HTR-8/SVneo (cell line): ENCODE results near the gene ACTR1A.
"Not testable (repeated sequence)": the region's sequence is repeated elsewhere in the genome, so short reads cannot be mapped to it uniquely, and the experiment has no call there.

ENCODE experiments used
- DNase-seq: peaks from one replicate; pipeline ENCODE4 v3.0.0; 2011; ENCODE audit warnings: low spot score, mixed read lengths; ENCODE audit not compliant: insufficient read length
- FAIRE-seq: peaks from 2 replicates; lab custom pipeline; 2011; peaks lifted over from hg19 to GRCh38; lab: Jason Lieb, UNC

The ACTR1A gene

DNA sequence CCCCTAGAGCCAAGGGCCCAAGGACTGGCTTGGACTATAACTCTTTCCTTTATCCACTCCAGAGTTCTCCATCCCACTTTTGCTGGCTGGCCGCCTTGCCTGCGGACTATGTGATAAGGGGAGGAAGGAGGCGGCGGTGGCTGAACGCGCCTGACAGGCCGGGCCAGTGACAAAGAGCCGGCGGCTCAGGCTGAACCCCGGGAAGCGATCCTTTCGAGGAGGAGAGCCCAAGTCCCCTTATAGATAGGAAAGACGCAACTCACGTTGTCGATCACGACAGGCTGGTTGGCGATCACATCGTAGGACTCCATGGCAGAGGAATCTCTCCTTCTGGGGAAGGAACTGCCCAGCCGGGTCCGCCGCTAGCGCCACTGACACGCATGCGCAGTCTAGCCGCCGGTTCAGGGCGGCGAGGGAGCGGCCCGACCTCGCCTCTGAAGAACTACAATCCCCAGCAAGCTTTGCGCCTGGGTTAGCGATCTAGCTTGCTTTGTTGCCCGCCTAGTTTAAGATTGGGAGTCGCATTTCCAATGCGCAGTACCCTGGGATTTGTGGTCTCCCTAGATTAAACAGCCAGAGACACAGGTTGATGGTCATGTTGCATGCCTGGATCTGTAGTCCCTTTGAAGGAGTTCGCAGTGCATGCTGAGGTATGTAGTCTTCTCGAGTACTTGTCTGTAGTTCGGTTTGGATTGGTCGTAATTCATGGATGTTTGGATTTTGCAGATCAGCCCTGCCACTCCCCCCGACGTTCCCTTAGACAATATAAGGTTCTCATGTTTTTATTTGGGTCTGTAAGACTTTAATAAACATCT, at the start of gene ACTR1A:
Gene ACTR1A (minus strand): TSS at position 376 of the 815 bp plus-strand sequence. CDS start 65 bp downstream, at position 311.
- DNase-seq (peak; percentile 96), FAIRE-seq (peak; percentile 86)

DNA sequence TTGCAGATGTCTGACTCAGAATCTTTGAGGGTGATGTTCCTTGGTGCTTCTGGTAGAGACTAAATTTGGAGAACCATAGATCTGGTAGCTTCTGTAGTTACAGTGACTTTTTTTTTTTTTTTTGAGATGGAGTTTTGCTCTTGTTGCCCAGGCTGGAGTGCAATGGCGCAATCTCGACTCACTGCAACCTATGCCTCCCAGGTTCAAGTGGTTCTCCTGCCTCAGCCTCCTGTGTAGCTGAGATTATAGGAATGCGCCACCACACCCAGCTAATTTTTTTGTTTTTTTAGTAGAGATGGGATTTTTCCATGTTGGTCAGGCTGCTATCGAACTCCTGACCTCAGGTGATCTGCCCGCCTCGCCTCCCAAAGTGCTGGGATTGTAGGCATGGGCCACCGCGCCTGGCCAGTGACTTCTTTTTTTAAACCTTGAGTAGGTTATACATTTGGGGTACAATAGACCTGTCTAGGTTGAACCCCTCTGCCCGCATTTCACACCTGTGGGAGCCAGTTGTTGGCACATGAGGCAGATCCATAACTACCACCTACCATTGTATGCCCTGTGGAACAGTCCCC, 48.2 kb upstream of the ACTR1A start:
- FAIRE-seq (no peak), DNase-seq (no peak)

DNA sequence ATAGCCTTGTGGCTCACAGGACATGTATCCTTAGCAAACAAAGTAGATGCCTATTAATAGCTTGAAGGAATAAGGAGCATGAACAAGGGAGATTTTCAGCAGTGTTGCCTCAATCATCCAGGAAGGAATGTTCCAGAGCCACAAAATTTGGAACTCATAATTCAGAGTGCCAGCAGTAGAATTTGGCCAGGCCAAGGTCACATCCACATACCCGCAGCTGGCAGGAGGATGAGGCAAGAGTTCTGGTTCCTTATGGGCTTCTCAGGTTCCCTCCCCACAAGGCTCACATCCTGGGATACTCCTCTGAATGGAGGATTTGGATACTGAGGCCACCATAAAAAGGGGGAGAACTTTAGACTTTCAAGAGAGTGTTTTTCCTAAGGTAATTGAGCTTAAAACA, 47.0 kb upstream of the ACTR1A start:
- no peak for DNase-seq

DNA sequence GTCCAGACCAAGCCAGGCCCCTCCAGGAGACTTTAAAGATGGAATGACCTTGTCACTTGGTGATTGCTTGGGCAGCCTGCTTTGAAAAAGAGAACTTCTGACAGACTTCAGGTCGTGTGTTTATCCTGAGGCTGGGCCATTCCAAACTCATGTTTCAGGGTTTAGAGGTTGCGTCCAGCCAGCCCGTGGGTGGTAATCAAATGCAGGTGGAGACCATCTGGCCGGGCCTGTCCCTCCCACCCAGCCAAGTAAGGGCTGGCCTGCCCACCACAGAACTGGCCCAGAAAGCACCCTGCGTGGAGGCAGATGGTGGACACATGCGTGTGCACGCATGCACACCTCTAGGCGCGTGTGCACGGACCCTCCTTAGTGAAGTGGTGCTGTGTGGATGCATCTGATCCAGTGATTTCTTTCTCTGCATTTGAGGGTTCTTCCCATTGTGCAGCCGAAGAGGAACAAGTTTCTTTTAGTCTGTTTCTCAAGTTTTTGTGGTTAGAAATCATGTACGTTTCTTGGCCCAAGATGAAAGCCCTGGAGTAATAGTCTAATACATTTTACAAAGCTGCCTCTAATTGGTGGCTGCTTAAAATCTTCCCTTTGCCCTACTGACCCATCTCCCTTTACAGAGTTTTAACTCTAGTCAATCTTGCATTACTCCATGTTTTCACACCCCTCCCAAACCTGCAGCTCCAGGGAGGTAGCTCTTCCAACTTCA, 44.3 kb upstream of the ACTR1A start:
- FAIRE-seq, result no peak
- no peak for DNase-seq

More for the DNA sequence above, 47.0 kb upstream of the ACTR1A start:
- FAIRE-seq, result no peak

DNA sequence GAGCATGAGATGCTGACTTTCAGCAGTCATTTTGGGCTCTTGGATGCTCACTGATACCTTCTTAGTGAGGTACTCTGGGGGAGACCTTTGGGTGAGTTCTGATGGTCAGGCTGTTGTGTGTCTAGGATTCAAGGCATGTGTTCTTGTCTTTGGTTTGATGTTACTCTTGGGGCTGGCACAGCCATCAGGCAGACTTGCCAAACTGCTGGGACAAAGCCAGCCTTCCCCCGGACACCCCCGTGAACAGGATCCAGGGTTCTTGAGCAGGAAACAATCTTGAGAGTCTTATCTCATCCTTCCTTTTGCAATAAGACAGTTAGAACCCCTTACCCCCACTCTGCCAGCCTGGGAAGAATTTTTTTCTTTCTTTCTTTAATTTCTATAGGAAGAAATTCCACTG, 43.5 kb upstream of the ACTR1A start:
- FAIRE-seq, result no peak
- no peak for DNase-seq

DNA sequence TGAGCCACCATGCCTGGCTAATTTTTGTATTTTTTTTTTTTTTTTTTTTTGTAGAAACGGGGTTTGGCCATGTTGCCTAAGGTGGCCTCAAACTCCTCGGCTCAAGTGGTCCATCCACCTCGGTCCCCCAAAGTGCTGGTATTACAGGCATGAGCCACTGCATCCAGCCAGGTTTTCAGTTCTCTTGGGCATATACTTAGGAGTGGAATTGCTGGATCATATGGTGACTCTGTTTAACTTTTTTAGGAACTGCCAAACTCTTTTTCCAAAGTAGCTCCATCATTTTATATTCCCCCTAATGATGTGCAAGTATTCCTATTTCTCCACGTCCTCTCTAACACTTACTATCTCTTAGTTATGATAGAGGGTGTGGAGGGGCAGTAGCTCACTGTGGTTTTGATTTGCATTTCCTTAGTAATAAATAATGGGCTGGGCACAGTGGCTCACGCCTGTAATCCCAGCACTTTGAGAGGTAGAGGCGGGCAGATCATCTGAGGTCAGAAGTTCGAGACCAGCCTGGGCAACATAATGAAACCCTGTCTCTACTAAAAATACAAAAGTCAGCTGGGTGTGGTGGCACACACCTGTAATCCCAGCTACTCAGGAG, 42.9 kb upstream of the ACTR1A start:
- DNase-seq, result no peak
- FAIRE-seq, result no peak

DNA sequence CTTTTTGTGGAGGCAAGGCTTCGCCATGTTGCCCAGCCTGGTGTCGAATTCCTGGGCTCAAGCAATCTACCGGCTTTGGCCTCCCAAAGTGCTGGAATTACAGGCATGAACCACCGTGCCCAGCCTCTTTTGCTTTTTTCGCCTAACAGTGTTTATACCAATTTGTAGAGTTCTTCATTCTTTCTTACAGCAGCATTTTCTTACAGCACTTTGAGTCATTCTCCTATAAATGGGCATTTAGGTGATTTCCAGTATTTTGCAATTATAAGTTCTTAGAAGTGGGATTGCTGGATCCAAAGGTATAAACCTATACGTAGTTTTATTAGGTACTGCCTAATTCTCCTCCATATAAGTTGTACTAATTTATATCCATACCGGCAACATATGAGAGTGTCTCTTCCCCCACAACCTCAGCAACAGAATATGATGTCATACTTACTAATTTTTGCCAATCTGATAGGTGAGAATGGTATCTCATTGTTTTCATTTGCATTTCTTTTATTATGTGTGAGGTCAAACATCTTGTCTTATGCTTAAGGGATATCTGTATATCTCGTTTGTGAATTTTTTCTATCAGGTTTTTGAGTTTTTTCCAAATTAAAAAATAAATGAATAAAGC, 40.4 kb upstream of the ACTR1A start:
- no peak for FAIRE-seq
- DNase-seq, result no peak

DNA sequence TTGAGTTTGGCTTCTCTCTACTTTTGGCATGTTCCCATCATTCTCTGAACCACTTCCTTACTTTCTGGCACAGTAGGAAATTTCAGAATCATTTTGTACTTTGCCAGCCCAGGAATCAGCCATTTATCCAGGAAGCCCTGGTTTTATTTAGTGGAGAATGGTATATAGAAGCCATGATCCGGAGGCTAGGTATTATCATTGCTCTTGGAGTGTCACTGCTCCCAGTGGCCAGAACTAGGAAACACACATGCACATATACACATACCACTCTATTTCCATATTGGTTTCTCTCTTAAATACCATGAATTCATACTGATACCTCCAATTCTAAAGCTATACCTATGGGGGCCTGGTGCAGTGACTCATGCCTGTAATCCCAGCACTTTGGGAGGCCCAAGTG, 37.5 kb upstream of the ACTR1A start:
- FAIRE-seq, result no peak

DNA sequence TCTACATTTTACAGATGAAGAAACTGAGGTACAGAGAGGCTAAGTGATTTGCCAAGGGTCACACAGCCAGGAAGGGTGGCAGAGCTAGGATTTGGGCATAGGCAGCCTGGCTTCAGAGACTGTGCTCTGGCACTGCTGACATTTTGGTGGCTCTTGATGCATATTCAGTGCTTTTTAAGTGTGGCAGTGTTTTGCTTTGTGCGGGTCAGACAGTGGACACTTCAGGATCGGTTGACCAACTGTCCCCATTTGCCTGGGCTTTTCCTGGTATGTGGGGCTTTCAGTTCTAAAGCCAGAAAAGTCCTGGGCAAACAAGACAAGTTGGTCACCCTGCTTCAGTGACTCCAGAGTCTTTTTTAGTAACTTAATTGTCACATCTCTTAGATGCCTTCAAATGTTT, 36.3 kb upstream of the ACTR1A start:
- DNase-seq (no peak), FAIRE-seq (no peak)

More for the DNA sequence above, 37.5 kb upstream of the ACTR1A start:
- DNase-seq, result no peak

DNA sequence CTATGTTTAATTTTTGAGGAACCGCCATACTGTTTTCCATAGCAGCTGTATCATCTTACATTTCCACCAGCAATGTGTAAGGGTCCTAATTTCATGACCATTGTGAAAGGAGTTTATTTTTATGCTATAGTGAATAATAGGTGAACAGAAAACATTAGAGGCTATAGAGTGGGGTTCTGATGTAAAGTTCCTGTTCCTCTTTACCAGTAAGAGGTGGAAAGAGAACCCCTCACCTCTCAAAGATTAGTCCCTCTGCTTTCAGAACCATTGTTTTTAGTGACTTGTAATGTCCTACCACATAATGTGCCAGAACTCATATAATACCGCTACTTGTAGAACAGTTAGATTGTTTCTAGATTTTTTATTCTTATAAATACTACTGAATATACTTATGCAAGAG, 35.4 kb upstream of the ACTR1A start:
- DNase-seq, result no peak
- FAIRE-seq, result no peak

DNA sequence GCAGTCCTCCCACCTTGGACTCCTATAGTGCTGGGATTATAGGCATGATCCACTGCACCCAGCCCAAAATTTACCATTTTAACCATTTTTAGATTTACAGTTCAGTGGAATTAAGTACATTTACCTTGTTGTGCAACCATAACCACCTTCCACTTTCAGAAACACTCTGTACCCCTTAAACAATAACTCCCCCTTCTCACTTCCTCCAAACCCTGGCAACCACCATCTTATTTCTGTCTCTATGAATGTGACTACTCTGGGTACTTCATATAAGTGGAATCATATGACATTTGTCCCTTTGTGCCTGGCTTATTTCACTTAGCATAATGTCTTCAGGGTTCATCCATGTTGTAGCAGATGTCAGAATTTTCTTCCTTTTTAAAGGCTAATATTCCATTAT, 34.9 kb upstream of the ACTR1A start:
- DNase-seq (no peak), FAIRE-seq (no peak)

DNA sequence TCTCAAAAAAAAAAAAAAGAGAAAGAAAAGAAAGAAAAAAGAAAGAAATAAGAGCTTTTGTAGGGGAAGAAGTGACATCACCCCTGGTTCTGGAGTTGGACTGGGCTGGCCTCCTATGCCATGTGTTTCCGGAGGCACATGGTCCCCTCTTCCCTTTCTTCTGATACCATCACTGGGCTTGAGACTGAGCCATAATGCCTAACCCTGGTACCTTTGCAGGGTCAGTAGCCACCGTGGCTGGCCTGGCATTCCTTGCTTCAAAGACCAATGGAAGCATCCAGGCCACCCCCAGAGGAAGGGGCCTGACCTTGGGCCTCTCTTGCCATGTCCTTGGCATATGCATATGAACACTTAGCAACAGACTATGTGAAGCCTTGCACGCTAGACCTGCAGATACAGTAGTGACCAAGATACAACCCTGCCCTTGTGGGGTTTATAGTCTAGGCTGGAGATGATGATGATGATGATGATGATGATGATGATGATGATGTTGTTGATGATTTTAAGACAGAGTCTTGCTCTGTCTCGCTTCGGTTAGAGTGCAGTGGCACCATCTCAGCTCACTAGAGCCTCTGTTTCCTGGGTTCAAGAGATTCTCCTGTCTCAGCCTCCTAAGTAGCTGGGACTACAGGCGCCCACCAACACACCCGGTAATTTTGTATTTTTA, 33.1 kb upstream of the ACTR1A start:
- FAIRE-seq, result no peak
- no peak for DNase-seq

DNA sequence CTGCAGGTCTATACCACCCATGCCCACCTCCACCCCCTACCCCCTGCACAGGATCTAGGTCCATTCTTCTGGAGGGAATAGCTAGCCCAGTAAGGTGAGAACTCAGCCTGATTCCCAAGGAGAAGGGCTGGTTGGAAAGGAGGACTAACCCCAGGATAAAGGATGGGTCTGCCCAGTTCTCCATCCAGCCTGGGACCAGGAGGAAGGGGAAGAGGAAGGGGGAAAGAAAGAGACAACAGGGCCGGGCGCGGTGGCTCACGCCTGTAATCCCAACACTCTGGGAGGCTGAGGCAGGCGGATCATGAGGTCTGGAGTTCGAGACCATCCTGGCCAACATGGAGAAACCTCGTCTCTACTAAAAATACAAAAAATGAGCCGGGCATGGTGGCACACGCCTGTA, 32.5 kb upstream of the ACTR1A start:
- FAIRE-seq, DNase-seq: not testable (repeated sequence)

DNA sequence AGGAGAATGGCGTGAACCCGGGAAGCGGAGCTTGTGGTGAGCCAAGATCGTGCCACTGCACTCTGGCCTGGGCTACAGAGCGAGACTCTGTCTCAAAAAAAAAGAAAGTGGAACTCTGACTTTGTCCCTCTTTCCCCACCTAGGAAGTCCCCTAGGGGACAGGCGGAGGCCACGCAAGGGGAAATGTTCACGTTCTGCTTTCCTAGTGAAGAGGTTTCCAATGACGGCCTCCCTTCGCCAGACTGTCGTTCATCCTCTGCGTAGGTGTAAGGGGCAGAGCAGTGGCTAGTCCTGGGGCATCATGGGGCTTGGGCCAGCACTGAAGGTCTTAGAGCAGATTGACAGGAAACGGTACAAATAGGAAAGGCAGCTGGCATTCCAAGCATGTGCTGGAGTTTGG, 31.8 kb upstream of the ACTR1A start:
- FAIRE-seq (no peak), DNase-seq (no peak)

DNA sequence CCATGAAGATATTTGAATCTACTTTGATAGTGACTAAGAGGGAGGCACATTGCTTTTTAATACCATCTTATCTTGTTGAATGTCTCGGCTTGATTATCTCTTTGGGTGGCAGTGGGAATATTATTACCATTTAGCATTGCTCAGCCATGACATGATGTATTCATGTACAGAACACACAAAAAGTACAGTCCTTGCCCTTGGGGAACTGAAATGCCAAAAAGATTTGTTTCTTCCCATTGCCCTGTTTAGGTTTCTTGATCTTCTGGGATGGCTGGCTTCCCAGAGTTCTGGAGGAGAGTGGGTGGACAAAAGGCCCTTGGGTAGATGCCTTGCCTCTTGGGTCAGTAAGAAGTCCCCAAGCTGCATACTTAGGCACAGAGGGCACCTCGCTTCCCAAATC, 25.0 kb upstream of the ACTR1A start:
- DNase-seq (no peak), FAIRE-seq (no peak)

DNA sequence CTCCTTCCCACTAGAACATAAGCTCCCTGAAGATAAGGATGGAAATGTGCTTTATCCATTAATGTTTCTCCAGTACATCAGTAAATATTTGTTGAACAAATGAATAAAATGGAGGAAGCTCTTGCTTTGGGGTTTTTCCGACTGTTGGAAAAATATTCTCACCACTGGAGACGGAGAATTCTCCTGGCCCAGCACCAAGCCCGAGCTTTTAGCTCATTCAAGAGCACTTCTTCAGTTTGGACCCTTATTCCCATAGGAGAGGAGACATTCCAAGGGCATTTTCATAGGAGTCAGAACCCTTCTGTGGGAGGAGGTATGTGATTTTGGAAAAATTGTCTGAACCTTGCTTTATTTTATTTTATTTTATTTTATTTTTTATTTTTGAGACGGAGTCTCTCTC, 22.2 kb upstream of the ACTR1A start:
- FAIRE-seq, result no peak
- DNase-seq, result no peak

DNA sequence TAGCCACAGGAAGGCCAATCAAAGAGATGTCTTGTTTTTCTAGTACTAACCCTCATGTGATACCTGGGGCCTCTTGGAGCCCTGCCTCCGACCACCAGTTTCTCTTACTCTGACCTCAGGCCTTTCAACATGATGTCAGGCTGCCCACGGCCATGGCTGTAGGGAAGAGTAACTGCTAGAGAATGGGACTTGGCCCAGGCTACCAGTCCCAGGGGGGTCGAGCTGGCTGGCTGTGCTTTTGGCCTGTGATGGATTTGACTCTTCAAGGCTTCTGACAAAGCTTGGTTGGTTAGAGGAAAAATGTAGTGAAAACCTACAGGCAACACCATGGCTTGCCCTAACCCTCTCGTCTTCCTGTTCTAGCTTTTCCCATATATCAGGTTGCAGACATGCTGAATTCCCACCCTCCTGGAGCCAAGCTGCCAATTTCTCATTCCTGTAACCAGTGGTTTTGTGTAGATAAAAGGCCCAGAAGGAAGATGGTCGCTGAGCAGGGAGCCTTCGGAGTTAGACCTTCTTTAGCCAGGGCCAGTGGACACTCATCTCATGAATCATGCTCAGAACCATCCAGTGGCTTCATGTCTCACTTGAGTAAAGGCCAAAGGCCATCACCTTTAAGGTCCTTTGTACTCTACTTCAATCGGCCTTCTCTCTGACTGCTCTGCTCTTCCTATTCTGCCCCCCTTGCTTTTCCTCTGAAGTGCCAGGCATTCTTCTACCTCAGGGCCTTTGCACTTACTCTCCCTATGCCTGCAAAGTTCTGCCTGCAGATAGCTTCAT, 20.9 kb upstream of the ACTR1A start:
- FAIRE-seq, result no peak
- DNase-seq, result no peak

DNA sequence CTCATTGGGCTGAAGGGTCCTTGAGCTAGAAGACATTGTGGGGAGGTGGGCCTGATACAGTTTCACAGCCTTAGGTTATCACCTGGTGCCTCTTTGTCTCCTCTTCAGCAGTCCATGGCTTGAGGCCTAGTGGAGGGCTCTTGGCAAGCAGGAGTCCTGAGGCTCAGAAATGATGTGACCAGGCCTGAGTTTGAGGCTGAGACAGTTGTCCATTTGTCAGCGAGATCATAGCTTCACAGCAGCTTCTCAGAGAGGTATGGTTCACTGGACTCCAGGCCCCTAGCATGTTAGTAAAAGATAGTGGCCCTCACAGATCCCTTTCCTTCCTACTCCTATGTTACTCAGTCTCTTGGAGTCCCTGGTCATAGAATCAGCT, 20.4 kb upstream of the ACTR1A start:
- FAIRE-seq, result no peak
- DNase-seq, result no peak

DNA sequence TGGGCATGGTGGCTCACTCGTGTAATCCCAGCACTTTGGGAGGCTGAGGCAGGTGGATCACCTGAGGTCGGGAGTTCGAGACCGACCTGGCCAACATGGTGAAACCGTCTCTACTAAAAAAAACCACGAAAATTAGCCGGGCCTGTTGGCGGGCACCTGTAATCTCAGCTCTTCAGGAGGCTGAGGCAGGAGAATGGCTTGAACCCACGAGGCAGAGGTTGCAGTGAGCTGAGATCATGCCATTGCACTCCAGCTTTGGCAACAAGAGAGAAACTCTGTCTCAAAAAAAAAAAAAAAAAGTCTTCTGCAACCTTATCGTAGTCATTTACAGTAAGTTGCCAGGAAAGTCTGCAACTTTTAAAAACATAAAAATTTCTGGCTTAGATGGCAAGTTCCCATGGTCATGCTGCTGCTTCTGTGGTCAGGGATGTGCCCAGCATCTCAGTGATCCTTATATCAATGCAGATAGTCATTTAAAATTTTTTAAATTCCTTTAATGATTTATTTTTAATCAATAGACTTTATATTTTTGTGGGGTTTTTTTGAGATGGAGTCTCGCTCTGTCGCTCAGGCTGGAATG, 16.8 kb upstream of the ACTR1A start:
- no peak for FAIRE-seq
- no peak for DNase-seq
